NCI-H2227 (cell line): ENCODE data around the gene PARS2.

Experiments
- DNase-seq: peaks from one replicate; lab custom pipeline; 2025; ENCODE audit not compliant: unreplicated experiment; lab: John Stamatoyannopoulos, UW

PARS2 gene

GRCh38 chr1:54800041-54800898, 35.9 kb upstream of the PARS2 start:
- DNase-seq = no peak

DNA sequence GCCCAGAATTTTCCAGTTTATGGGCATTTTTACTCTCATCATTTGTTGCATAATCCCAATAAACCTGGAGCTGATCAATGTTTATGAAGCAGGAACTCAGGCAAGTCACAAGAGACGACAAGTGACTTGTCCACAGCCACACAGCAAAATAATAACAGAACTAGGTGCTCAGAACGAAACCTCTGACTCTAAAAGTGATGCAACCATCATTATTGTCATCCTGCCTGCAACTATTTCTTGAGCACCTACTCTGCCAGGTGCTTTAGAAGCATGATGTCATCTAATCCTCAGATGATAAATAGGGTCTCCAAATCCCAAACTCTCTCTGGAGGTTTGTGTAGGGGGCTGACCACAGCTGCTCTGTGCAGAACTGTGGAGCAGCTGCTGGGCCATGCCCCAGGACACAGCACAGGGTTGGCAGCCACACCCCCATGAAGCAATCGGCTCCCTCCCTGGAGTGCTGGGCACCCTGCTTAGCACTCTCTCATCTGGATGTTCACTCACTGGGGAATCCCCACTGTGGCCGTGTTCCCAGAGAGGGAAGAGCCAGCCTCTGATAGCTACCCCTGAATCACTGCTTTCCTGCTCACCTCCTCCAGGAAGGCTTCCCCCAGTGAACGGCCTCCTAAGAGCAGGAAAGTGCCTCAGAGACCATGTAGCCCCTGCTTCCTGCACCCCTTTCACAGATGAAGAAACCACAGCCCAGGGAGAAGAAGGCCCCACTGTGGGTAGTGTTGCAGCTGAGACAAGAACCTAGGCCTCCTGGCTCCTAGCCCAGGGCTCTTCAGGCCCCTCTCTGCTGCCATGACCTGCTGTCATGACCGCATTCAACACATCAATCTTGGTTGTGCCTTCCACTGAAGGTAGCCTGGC, 34.7 kb upstream of the PARS2 start:
- no peak for DNase-seq

DNA sequence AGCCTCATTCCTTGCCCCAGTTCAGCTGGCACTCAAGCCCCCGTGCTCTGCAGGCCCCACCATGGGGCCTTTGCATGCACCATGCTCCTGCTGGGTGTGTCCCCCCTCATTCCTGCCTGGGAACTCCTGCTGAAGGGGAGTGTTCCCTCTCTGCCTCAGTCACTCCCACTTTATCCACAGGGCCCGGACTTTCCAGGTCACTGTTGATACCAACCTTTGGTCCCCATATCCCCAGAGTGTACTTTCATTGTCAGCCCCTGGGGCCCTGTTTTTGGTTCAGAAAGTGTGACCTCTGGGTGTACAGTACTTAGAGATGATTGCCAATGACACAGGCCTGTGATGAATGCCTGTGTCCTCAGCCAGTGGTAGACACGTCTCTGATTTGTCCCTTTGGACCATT, 33.9 kb upstream of the PARS2 start:
- no peak for DNase-seq

GRCh38 chr1:54796902-54797301, 32.6 kb upstream of the PARS2 start:
- no peak for DNase-seq

GRCh38 chr1:54795841-54796468, 31.6 kb upstream of the PARS2 start:
- no peak for DNase-seq

GRCh38 chr1:54795356-54795665, 31.0 kb upstream of the PARS2 start:
- DNase-seq = no peak

DNA sequence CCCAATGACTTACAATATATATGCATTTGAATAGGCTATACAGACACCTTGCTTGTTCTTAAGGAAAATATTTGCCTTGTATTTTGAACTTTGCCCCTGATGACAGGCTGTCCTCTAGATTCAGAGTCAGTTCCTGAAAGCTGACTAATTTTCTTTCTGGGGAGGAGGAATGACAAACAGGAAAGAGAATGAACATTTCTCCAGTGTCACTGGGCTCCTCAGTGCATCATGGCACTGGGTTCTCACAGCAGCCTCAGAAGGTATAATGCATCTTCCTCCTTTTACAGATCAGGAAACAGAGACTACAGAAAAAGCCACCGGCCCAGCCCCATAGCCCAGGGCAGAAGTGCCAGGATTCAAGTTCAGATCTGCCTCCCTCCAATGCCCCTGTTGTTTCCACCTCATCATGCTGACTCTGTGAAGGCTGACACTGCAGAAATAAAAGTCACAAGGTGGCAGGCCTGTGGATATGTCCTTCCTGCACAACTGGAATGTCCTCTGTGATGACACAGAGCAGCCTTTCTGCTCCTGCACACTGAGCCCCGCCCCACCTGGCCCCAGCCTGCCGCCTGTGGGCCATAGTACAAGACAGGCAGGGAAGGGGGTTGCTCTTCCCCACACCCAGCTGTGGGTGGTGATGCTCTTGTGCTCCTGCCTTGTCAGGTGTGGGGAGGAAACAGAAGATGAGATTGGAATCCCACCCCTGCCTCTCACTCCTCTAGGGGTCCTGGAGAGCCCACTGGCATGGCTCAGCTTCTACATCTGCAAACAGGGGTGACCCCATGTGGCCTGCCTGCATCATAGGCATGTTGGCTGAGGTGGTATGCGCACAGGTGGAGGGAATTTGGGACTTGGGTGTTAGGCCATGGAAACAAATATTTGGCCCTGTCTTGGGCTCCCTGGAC, 30.4 kb upstream of the PARS2 start:
- DNase-seq = peak; percentile 14

DNA sequence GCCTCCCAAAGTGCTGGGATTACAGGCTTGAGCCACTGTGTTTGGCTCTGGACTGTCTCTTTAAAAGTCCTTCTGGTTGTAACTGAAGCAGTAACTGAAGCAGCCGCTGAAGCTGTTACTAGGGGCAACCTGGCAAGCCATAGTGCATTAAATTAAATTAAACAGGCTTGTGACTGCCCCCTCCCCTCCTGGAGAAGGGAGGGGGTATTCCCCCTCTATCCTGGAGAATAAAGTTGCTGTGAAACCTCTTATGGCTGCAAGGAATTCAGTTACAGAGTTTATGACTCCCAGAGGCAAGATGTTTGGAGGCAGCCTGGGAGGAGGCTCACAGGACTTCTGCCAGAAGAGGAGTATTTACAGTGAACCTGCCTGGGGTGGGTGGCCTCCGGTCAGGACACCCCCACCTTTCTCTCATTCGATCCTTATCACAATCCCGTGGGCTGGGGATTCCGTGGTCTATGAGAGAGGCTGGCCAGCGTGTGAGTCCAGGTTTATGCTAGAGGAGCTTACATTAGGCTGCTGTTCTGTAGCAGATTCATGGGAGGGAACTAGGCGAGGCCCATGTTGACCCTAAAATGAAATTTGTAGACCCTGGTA, 28.5 kb upstream of the PARS2 start:
- DNase-seq = peak; percentile 48

- peak; percentile 27 for DNase-seq
These were observed 27.7 kb upstream of the PARS2 start for GRCh38 chr1:54791880-54792522.

DNA sequence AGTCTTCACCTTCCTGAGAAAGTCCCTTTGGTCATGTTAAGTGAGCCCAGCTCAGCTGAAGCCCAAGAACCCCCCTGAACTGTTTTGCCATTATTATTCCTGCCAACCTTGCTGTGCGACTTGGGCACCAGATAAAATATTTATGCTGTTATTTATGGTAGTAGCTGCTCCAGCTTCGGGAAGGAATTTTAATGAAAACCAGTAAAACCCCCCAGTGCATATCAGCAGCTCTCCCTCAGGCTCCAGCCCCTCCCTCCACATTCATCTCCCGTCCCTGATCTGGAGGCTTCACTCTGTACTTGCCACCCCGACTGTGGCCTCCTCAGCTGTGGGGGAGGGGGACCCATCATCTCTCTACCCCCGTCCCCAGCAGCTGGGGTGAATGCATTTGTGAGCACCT, 24.1 kb upstream of the PARS2 start:
- DNase-seq = no peak

DNA sequence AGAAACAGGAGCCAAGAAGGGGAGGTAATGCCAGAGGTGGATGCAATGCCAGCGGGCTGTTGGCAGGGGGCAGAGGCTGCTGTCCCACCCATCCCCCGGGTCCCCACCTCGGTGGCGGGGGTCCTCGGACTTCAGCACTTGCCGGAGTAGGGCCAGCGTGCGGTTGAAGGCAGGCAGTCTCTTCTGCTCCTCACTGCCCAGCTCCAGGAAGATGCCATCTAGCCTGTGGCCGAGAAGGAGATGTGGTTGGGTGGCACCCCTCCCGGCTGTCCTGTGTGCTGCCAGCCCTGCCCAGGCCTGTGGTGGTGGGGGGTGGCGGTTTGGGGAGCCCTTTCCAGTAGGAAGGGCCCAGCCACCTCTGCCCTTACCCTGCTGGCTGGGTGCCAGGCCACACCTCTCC, 23.3 kb upstream of the PARS2 start:
- DNase-seq = no peak

- no peak for DNase-seq
These were observed 22.5 kb upstream of the PARS2 start for GRCh38 chr1:54786778-54787177.

GRCh38 chr1:54784066-54784465, 19.7 kb upstream of the PARS2 start:
- DNase-seq = no peak

GRCh38 chr1:54782588-54782987, 18.3 kb upstream of the PARS2 start:
- DNase-seq = no peak

DNA sequence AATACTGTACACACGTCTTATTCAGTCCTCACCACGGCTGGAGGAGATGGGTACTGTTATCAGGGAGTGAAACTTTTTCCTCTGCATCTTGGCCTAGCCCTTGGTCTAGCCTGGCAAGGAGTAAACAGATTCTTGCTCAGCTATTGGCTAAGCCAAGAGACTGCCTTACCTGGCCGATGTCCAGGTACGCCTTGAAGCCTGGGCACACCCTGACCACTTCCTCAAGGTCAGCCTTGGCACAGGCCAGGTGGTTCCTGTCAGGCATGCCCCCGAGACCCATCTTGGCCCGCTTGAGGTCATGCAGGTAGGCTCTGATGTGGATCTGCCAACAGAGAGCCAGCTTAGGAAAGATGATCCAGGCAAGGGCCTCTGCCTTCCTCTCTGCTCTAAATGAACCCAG, 17.8 kb upstream of the PARS2 start:
- no peak for DNase-seq

DNA sequence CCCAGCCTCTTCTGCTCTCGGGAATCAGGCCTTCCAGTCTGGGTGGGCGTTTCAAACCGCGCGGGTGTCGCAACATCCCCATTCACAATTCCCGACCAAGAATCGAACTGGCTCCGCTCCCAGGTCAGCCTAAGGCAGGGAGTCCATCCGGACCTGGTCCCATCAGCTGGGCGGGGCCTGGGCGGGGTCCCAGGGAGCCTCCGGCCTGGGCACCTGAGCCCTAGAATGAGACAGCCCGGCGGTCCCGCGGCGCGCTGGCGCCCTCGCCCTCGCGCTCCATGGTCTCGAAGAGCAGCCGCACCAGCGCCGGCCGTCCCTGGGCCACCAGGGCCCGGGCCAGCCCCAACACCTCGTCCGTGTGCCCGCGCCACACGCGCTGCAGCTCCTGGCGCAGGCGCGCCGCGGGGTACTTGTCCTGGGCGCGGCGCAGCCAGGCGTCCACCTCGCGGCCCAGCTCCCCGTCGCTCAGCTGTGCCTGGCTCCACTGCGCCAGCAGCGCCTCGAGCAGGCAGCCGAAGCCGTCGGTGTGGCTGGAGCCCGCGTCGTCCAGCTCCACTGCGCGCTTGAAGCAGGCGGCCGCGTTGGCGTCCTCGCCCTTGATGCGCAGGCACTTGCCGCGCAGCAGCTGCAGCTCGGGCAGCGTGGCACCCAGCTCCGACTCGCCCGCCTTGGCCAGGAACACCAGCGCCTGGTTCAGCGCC, 16.9 kb upstream of the PARS2 start:
- no peak for DNase-seq

- no peak for DNase-seq
These were observed 13.1 kb upstream of the PARS2 start for GRCh38 chr1:54777431-54777830.

- peak; percentile 15 for DNase-seq
These were observed 12.7 kb upstream of the PARS2 start for GRCh38 chr1:54777011-54777410.
